HepG2 (cell line): ENCODE results near the gene CADPS. TPM values are rescaled to one million over a fixed set of nuclear protein-coding genes. Genes with fewer than 3 reads are reported as not detected.

Source experiments
- ATAC-seq: fragments of 200-7000 bp; cut with Tn5 transposase; 3 replicates; pipeline ENCODE4 v1.9.1; 2020; ENCODE audit warnings: mild to moderate bottlenecking, moderate library complexity
- BruUV-seq: library from RNA; stranded (reverse); fragments of 400-500 nt; replicated peaks from 2 replicates; lab custom pipeline; 2021; lab: Mats Ljungman, UMichigan
- CTCF ChIA-PET: fragments of 300-600 bp; formaldehyde crosslinking; extraction: SDS; loops from one replicate; lab custom pipeline; 2021; ENCODE audit warnings: low total read pairs, inconsistent platforms, low intra/inter-chr PET ratio; lab: Yijun Ruan, JAX
- POLR2A ChIA-PET: fragments of 350-600 bp; sonication (Branson Sonifier 250); formaldehyde crosslinking; loops from one replicate; lab custom pipeline; 2020; ENCODE audit warnings: antibody characterized with exemption, inconsistent platforms; lab: Yijun Ruan, JAX
- DNase-seq: peaks from one replicate; pipeline ENCODE4 v3.0.0-alpha.2; 2015; ENCODE audit warnings: low spot score
- FAIRE-seq: peaks from 3 replicates; lab custom pipeline; 2011; peaks lifted over from hg19 to GRCh38; lab: Jason Lieb, UNC
- H2AFZ ChIP-seq: one replicate; pipeline ENCODE4 v1.6.1; 2011; ENCODE audit warnings: low read length, inconsistent platforms
- H3K27ac ChIP-seq: fragments of 300-600 bp; 3 replicates; pipeline ENCODE4 v1.8.0; 2011; ENCODE audit warnings: mixed run types, mild to moderate bottlenecking, mixed read lengths, low read length, inconsistent platforms; ENCODE audit not compliant: insufficient read depth; ENCODE audit errors: extremely low read length
- H3K27me3 ChIP-seq, 2 experiments: fragments of 200-600 bp in 1 of 2; 2 replicates in 1 of 2; 3 replicates in 1 of 2; pipeline versions ENCODE4 v1.6.0 to v1.8.0; 2011; ENCODE audit warnings: low read length in 2 of 2, mild to moderate bottlenecking in 2 of 2, moderate library complexity in 2 of 2, inconsistent platforms in 1 of 2; ENCODE audit not compliant: insufficient read depth in 2 of 2, control insufficient read depth in 1 of 2
- H3K36me3 ChIP-seq, 2 experiments: fragments of 200-600 bp in 1 of 2; replicated peaks in 1 of 2; 2 replicates in 1 of 2; 3 replicates in 1 of 2; pipeline versions ENCODE4 v1.5.1 to v1.8.0; 2011; ENCODE audit warnings: low read length in 2 of 2, inconsistent platforms in 1 of 2; ENCODE audit not compliant: insufficient read depth in 2 of 2, control insufficient read depth in 1 of 2
- H3K4me1 ChIP-seq: 2 replicates; pipeline ENCODE4 v1.5.1; 2012; ENCODE audit warnings: low read length, inconsistent platforms; ENCODE audit not compliant: insufficient read depth
- H3K4me2 ChIP-seq: 2 replicates; pipeline ENCODE4 v1.6.0; 2011; ENCODE audit warnings: low read depth, low read length, inconsistent platforms
- H3K4me3 ChIP-seq, 3 experiments: fragments of 200-600 bp in 1 of 3; sonication (generic), shearing (Covaris generic) in 1 of 3; replicated peaks in 1 of 3; 2 replicates each; pipeline ENCODE4 v1.5.1; 2011 to 2016; ENCODE audit warnings: low read length in 3 of 3, inconsistent platforms in 2 of 3, low read depth in 2 of 3, mild to moderate bottlenecking in 2 of 3, control low read depth in 1 of 3, mixed read lengths in 1 of 3; ENCODE audit not compliant: insufficient read depth in 1 of 3
- H3K79me2 ChIP-seq: one replicate; pipeline ENCODE4 v1.6.1; 2011; ENCODE audit warnings: low read length, inconsistent platforms; ENCODE audit not compliant: insufficient read depth
- H3K9ac ChIP-seq: 2 replicates; pipeline ENCODE4 v1.6.0; 2011; ENCODE audit warnings: mild to moderate bottlenecking, low read depth, low read length, inconsistent platforms; ENCODE audit not compliant: insufficient read depth
- H3K9me3 ChIP-seq: 2 replicates; pipeline ENCODE4 v1.5.1; 2012; ENCODE audit warnings: mild to moderate bottlenecking, low read length
- H4K20me1 ChIP-seq: 2 replicates; pipeline ENCODE4 v1.6.0; 2011; ENCODE audit warnings: inconsistent platforms, mild to moderate bottlenecking, low read length, moderate library complexity; ENCODE audit not compliant: insufficient read depth
- ATF2 ChIP-seq: sonication (generic); formaldehyde crosslinking; IDR thresholded peaks from 2 replicates; pipeline ENCODE4 v1.4.0; 2020; ENCODE audit warnings: missing genetic modification reagents
- CEBPB ChIP-seq: IDR thresholded peaks from 2 replicates; pipeline ENCODE4 v1.6.1; 2011; ENCODE audit warnings: low read depth, low read length, improper control_type of control experiment, borderline replicate concordance
- HMGXB3 ChIP-seq: sonication (generic); formaldehyde crosslinking; IDR thresholded peaks from 2 replicates; pipeline ENCODE4 v1.4.0; 2020; ENCODE audit warnings: missing genetic modification reagents, borderline replicate concordance
- MTA3 ChIP-seq: sonication (generic); formaldehyde crosslinking; IDR thresholded peaks from 2 replicates; pipeline ENCODE4 v1.4.0; 2020; ENCODE audit warnings: missing genetic modification reagents
- SMARCE1 ChIP-seq: fragments of 450-650 bp; IDR thresholded peaks from 2 replicates; pipeline ENCODE4 v1.6.1; 2017; ENCODE audit warnings: borderline replicate concordance
- THAP9 ChIP-seq: sonication (generic); formaldehyde crosslinking; IDR thresholded peaks from 2 replicates; pipeline ENCODE4; 2020; ENCODE audit warnings: missing genetic modification reagents, mild to moderate bottlenecking, borderline replicate concordance
- ZNF652 ChIP-seq: IDR thresholded peaks from 2 replicates; pipeline ENCODE4 v1.6.1; 2016; ENCODE audit warnings: low read depth, borderline replicate concordance
- ZNF766 ChIP-seq: sonication (generic); formaldehyde crosslinking; IDR thresholded peaks from 2 replicates; pipeline ENCODE4 v1.5.0; 2020; ENCODE audit warnings: missing genetic modification reagents, borderline replicate concordance
- WGBS: methylation state at CpG from one replicate; pipeline ENCODE4 v1.1.6; 2017; ENCODE audit warnings: low lambda C conversion rate; 5-methylcytosine and 5-hydroxymethylcytosine counted together
- in situ Hi-C: cut with HindIII; loops from 2 replicates; pipeline ENCODE4 v1.10.0; 2017; ENCODE audit warnings: low pct_unique_long_range_greater_than_20kb; ENCODE audit not compliant: extremely low pct_ligation_motif_present
- intact Hi-C: fragments of 100-400 bp; cut with micrococcal nuclease; formaldehyde crosslinking; loops from one replicate; pipeline ENCODE4 v1.10.0; 2022; ENCODE audit not compliant: unreplicated experiment
- polyA plus RNA-seq, 8 experiments: library from polyadenylated mRNA; depleted of rRNA in 3 of 8; stranded (reverse) in 7 of 8; unstranded in 1 of 8; fragments of >200 nt; fragmentation: Illumina TruSeq in 4 of 8; extraction: Trizol in 4 of 8; gene quantifications; 2 replicates each; pipeline versions ENCODE4 v1.2.1 to v1.2.3, GENCODE V29; 2011 to 2016; ENCODE audit warnings: low read depth in 4 of 8, missing spikeins in 1 of 8, mixed read lengths in 1 of 8; ENCODE audit not compliant: insufficient read depth in 1 of 8
- total RNA-seq, 5 experiments: library from RNA; depleted of rRNA; stranded (reverse); fragments of >200 nt; fragmentation: Illumina TruSeq; extraction: Trizol; gene quantifications; 2 replicates each; pipeline ENCODE4 v1.2.3, GENCODE V29; 2016; ENCODE audit warnings: low read depth in 1 of 5

CADPS gene
- total and polyA plus RNA-seq, 2 of the 13 experiments (the other 11 are each of a cell fraction or from before 2014, with no cell fraction given) = not detected

- TF ChIP-seq HMGXB3 (CRISPR knock-in tag) = no peak
- no peak for TF ChIP-seq ATF2 (CRISPR knock-in tag)
- no peak for TF ChIP-seq ZNF766 (CRISPR knock-in tag)
Observed at GRCh38 chr3:62837145-62837787, 38.0 kb downstream of the CADPS start (continued).

- WGBS = 0% methylated on average over 3 of the region's 3 CpGs
- Histone ChIP-seq H3K4me1 (no peaks in the 10 kb centered on the region), H3K4me2 (no peak overlapping the region), H3K27me3 (no peaks in the 10 kb centered on the region), H3K9ac (no peak overlapping the region), H3K4me3 (no peak overlapping the region), H3K79me2 (no peaks in the 10 kb centered on the region), H4K20me1 (no peaks in the 10 kb centered on the region), H3K9me3 (no peaks in the 10 kb centered on the region), H3K27ac (no peak overlapping the region), H3K36me3 (no peaks in the 10 kb centered on the region), H2AFZ (no peak overlapping the region)
- in situ Hi-C loops = no loop called here
- POLR2A ChIA-PET = no interaction called here
- intact Hi-C loops = no loop called here
- ATAC-seq (no peak), DNase-seq (no peak), FAIRE-seq (no peak)
- CTCF ChIA-PET = no interaction called here
- BruUV-seq = no TSS peak
- TF ChIP-seq ZNF652 (CRISPR knock-in tag) (peak; percentile 85), SMARCE1 (no peak), CEBPB (peak; percentile 38; the same call in 1 of the 2 replicates), THAP9 (CRISPR knock-in tag) (no peak), MTA3 (no peak)
Observed at GRCh38 chr3:62835554-62836236, 39.5 kb downstream of the CADPS start.
